ENCODE data around the gene AMER2.
"Not testable (repeated sequence)": the region's sequence is repeated elsewhere in the genome, so short reads cannot be mapped to it uniquely, and the experiment has no call there.

Gene AMER2

DNA sequence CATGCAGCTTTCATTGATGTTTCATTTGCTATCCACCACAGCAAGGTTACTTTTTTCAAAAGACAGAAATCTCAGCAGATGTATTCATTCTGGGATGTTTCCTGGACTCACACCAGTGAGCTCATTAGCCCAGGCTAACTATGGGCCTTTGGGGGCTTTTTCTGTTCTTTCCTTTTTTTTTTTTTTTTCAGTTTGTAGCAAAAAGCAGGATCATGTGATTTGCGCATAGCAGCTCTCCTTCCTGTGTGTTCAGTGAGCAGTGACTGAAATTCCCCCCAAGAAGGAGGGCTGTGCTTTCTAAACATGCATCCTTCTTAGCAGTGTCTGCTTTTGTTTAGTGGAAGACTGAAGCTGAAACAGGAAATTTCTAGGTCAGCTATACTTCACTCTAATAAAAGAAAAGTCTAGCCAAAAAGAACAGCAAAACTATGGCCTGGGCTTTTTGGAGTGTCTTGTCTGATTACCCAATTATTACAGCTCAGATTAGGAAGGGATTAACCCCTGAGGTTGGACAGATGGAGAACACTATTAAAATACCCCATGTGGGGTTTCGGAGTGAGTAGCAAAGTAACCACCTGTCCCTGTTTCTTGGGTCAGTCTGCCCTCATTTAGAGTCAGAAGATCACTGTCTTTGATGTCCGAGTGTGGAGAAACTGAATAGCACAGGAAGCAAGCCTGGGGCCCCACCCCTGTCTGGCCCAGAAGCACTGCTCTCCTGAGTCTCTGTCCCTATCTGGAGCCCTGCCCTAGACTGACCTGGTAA lies 8.9 kb upstream of the AMER2 start:
- DNase-seq: no peak

- DNase-seq: peak; percentile 16
Observed at GRCh38 chr13:25179832-25180774, 8.0 kb upstream of the AMER2 start.

GRCh38 chr13:25179011-25179410 lies 6.9 kb upstream of the AMER2 start:
- no peak for DNase-seq

DNA sequence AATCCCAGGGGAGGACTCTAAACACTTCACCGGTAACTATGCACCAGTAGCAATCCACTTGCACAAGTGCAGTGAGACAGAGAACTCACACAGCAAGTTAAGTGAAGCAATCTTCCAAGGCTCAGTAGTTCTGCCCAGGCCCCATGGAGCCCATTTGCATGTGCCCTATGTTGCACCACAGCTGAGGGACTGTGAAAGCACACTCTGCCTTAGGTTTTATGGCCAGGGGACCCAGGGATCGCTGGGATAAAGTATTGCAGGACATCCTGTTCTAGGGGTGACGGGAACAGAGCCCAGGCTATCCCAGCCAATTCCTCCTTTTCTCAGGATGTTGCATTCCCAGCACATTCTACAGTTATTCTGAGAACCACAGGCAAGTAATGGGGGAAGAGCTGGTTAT lies 6.0 kb upstream of the AMER2 start:
- no peak for DNase-seq

DNA sequence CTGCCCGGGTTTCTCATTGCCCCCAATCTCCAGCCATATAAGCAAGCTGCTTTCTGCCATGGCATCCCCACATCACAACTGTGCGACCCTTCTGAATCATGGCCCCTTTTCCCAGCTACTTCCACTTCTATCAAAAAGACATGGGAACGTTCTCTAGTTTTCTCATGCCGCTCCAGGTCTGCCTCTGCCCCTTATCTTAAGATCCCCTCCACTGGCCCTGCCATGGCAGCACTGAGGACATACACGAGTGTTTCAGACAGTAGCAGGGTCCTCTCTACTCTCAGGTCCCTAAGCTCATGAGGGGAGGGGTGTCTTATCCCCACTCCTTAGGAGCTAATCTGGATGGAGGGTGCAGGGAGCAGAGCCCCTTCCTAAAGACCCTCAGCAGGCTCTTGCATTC lies 5.5 kb upstream of the AMER2 start:
- DNase-seq: no peak

DNA sequence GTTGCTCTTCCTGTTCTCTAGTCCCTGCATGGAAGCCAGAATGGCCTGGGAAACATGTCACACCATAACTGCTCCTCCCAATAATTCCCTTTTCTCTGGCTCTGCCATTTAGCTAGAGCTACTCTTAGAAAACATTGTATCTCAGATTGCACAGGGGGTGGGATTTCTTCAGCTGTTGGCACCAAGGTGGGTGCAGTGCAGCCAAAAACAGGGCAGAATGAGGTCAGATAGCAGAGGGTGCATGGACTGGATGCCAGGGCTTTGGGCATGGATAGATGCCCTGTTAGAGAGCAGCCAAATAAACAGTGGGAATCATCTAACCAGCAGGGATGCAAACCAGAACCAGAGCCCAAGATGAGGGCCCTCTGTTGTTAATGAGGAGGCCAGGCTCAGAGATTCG lies 4.9 kb upstream of the AMER2 start:
- no peak for DNase-seq

DNA sequence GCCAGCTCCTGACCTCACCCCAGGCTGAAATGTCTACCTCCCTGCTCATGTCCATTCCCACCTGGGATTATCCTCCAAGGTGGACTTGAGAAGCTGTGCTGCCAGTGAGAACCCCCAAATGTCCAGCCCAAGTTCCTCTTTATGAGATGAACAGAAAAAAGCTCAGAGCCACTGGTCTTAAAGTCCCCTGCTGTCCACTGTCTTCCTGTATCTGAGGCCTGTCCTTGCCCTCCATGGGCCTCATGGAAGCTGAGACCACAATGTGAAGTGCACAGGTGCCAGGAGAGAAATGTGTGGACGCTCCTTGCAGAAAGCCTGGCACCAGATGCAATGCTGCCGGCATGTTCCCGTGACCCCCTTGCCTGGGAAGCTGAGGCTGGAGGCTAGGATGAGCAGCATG lies 3.3 kb upstream of the AMER2 start:
- DNase-seq: no peak

GRCh38 chr13:25175026-25175425 lies 2.9 kb upstream of the AMER2 start:
- DNase-seq: no peak

DNA sequence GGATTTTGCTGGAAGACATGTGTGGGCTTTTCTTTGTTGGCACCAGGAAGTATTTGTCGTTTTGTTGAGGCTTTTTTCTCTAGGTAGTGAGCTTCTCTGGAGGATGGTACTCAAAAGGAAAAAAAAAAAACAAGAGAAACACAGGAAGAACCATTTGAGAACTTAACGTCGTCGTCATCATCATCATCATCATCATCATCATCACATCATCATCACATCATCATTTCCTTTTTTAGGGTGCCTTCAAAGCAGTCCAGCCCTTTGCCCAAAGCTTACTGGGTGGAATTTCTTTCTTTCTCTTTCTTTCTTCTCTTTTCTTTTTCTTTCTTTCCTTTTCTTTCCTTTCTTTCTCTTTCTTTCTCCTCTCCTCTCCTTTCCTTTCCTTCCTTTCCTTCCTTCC lies 2.2 kb upstream of the AMER2 start:
- DNase-seq: no peak

GRCh38 chr13:25172303-25172630 lies 179 bp upstream of the AMER2 start:
- no peak for DNase-seq

GRCh38 chr13:25171170-25171516 lies 945 bp downstream of the AMER2 start:
- DNase-seq: no peak

GRCh38 chr13:25170554-25171111 lies 1.5 kb downstream of the AMER2 start:
- DNase-seq: no peak

DNA sequence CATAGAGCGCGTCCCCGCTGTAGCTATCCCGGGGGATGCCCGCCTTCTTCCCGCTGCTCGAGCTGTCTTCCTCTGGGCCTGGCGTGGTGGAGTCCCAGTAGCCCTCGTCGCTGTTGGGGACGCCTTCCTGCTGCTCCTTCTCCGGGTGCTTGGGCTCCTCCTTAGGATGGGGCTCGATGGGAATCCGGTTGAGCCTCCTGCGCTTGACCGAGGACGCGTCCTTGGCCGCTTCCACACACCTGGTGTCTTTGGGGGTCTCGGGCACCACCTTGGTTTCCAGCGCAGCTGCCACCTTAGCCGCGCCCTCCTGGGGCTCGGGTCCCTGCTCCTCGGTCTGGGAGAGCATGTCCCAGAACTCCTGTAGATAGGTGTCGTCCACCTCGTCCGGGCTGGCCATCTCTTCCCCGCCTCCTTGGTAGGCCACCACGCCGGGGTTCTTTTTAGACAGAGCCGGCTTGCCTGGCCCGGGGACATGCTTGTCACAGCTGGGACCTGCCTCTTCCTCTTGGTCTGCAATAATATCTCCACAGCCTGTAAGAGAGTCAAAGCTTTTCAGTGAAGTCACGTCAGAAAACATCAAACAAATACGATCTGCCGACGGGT lies 2.0 kb downstream of the AMER2 start:
- no peak for DNase-seq

DNA sequence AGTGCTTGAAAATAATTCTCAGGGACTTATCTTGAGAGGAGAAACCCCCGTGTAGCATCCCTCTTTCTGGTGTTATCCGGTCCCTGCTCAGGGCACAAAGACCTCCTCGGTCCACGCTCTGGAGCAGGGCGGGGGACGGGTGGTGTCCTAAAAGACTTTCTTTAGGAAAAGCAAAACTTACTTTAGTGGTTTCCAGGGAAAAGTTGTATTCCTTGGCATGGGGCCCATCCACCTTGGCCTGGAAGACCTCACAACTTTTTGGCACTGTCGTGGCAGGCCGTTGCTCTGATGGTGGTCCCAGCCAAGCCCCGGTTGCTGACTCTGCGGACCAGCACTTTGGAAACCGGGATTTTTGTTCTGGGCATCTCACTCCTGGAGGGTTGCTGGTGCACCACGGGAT lies 2.7 kb downstream of the AMER2 start:
- DNase-seq: no peak

GRCh38 chr13:25168790-25169189 lies 3.3 kb downstream of the AMER2 start:
- DNase-seq: no peak

DNA sequence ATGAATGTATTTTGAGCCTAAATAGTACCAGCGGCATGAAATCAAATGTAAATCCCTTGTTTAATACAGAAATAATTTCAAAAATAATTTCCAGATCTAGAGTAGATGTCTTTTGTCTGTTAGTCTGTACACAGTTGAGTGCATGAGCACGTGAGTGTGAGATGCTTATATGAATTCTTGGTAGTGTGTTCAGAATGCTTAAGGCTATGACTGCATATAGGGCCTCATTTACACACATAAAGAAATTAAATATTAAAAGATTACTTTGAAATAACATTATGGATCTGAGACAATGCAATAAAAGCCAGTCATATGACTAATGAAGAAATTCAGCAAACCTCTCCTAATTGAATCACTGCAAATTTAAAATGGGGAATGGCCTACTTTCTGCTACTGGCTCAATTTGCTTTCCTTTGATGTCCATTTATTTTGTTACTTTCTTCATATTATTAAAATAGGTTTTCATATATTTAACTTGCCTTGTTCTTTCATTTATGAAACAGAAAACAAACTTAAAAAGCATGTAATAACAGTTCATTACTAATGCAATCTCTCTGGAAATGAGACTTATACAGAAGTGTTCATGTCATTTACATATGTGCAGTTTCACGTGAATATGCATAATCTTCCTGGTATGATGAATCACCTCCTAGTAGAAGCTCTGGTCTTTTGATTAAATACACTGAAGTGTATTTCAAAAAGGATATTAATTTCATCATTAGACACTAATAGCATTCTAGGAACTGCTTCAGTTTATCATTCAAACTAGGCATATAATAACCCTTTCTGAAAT lies 4.5 kb downstream of the AMER2 start:
- no peak for DNase-seq

- no peak for DNase-seq
Observed at GRCh38 chr13:25166306-25166705, 5.8 kb downstream of the AMER2 start.

DNA sequence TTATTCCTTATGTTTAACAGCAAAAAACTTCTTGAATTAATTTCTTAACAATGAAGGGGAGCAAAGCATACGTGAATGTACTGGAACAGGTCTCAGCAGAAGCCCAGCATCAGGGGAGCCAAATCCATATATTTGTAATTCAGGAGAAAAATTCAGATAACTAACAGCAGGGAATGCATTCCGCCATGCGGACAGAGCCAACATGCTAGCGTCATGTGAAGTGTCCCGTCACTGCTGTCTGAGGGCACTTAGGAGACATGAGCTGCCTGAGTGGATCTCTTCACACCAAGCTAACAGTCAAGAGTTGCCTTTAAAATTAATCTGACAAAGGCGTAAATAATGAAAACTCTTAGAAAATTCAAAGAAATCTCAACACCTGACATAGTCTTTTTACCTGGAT lies 6.4 kb downstream of the AMER2 start:
- DNase-seq: no peak

GRCh38 chr13:25165163-25165562 lies 6.9 kb downstream of the AMER2 start:
- DNase-seq: not testable (repeated sequence)

GRCh38 chr13:25157681-25158080 lies 14.4 kb downstream of the AMER2 start:
- DNase-seq: no peak

GRCh38 chr13:25153736-25154135 lies 18.4 kb downstream of the AMER2 start:
- no peak for DNase-seq

- no peak for DNase-seq
Observed at GRCh38 chr13:25151626-25152195, 20.4 kb downstream of the AMER2 start.

- DNase-seq: no peak
Observed at GRCh38 chr13:25149711-25150110, 22.4 kb downstream of the AMER2 start.

Data from hematopoietic multipotent progenitor cell treated with erythropoietin and hydrocortisone succinate and interleukin-3 and kit ligand, for 8 days (in vitro differentiated cells).